ENCODE data around the gene AP2M1. TPM values are rescaled to one million over a fixed set of nuclear protein-coding genes. Genes with fewer than 3 reads are reported as not detected.

The AP2M1 gene
- total and polyA plus RNA-seq, 4 donors = 71.9 to 200 (median 135) TPM

DNA sequence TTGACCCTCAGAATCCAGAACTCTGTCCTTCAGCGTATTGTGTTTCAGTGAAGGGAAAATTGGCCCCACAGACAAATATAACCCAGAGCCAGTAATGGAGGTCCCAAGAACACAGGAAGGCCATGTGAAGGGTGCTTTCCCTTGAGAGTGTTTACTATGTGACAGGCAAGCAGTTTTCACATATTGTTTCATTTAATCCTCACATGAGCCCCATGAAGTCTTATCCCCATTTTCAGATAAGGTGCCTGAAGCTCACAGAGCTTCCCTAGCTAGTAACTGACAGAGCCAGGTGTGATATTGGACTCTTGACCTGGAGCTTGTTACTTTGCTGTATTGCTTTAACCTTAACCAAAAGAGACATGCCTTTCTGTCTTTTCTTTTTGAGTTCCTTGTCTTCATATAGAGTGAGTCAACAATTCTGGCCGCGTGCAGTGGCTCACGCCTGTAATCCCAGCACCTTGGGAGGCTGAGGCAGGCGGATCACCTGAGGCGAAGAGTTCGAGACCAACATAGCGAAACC, 28.8 kb upstream of the AP2M1 start:
- 85% methylated on average over 8 of the region's 8 CpGs for WGBS

DNA sequence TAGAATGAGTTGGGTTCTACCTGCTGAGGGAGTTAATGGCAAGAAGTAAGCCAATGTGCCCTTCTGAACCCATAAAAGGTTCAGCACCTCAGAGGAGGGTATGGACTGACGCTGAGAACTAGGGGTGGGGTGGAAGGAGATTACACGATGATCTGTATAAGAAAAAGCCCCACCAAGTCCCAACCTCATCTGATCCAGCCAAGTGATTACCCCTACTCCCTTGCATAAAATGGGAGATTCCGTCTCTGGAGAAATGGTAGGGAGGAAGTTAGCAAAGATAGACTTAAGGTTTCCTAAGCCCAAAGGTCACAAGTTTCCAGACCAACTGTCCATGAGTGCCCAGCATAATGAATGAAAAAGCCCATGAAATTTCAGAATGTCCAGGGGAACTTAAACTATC, 26.6 kb upstream of the AP2M1 start:
- H3K27me3 ChIP-seq (ENCODE audit: control insufficient read depth in 4 of 4, insufficient read depth in 4 of 4, low read length in 3 of 4) = no peaks in the 10 kb centered on the region
- peaks cover 0 to 27% (median 21%) of the 10 kb centered on the region in 4 donors for H3K36me3 ChIP-seq (ENCODE audit: control insufficient read depth in 4 of 4, insufficient read depth in 3 of 4, low read depth in 1 of 4, low read length in 3 of 4)
- DNase-seq (ENCODE audit: low spot score) = no peak
- H3K27ac ChIP-seq (ENCODE audit: low read depth in 1 of 2, low read length in 2 of 2) = no peak overlapping the region
- no peak overlapping the region for H3K4me3 ChIP-seq (ENCODE audit: low read depth in 1 of 3, low read length in 3 of 3)
- no peak overlapping the region for H3K9ac ChIP-seq (ENCODE audit: low read depth in 1 of 2, low read length in 2 of 2)
- H3K9me3 ChIP-seq (ENCODE audit: control insufficient read depth in 4 of 4, low read length in 3 of 4) = no peaks in the 10 kb centered on the region
- peaks cover 0 to 16% (median 4%) of the 10 kb centered on the region in 4 donors for H3K4me1 ChIP-seq (ENCODE audit: control insufficient read depth in 4 of 4, insufficient read depth in 4 of 4, low read length in 3 of 4)
- WGBS = 78% methylated on average over 3 of the region's 3 CpGs
- TF ChIP-seq FOXA1 (IDR thresholded peaks at IDR 0.05) (no peak), TAF1 (conservative IDR thresholded peaks at IDR 0.05) (no peak), FOXA2 (IDR thresholded peaks at IDR 0.05) (no peak), SP1 (IDR thresholded peaks at IDR 0.05) (no peak), RXRA (IDR thresholded peaks at IDR 0.05) (no peak), YY1 (IDR thresholded peaks at IDR 0.05) (no peak)
- TF ChIP-seq, protein P1, sequence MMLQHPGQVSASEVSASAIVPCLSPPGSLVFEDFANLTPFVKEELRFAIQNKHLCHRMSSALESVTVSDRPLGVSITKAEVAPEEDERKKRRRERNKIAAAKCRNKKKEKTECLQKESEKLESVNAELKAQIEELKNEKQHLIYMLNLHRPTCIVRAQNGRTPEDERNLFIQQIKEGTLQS (IDR thresholded peaks at IDR 0.05) = no peak
- TF ChIP-seq, protein P2, sequence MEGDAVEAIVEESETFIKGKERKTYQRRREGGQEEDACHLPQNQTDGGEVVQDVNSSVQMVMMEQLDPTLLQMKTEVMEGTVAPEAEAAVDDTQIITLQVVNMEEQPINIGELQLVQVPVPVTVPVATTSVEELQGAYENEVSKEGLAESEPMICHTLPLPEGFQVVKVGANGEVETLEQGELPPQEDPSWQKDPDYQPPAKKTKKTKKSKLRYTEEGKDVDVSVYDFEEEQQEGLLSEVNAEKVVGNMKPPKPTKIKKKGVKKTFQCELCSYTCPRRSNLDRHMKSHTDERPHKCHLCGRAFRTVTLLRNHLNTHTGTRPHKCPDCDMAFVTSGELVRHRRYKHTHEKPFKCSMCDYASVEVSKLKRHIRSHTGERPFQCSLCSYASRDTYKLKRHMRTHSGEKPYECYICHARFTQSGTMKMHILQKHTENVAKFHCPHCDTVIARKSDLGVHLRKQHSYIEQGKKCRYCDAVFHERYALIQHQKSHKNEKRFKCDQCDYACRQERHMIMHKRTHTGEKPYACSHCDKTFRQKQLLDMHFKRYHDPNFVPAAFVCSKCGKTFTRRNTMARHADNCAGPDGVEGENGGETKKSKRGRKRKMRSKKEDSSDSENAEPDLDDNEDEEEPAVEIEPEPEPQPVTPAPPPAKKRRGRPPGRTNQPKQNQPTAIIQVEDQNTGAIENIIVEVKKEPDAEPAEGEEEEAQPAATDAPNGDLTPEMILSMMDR (IDR thresholded peaks at IDR 0.05; ENCODE audit: low read depth, low read length, missing input control) = no peak
- TF ChIP-seq, protein P3, sequence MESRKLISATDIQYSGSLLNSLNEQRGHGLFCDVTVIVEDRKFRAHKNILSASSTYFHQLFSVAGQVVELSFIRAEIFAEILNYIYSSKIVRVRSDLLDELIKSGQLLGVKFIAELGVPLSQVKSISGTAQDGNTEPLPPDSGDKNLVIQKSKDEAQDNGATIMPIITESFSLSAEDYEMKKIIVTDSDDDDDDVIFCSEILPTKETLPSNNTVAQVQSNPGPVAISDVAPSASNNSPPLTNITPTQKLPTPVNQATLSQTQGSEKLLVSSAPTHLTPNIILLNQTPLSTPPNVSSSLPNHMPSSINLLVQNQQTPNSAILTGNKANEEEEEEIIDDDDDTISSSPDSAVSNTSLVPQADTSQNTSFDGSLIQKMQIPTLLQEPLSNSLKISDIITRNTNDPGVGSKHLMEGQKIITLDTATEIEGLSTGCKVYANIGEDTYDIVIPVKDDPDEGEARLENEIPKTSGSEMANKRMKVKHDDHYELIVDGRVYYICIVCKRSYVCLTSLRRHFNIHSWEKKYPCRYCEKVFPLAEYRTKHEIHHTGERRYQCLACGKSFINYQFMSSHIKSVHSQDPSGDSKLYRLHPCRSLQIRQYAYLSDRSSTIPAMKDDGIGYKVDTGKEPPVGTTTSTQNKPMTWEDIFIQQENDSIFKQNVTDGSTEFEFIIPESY (IDR thresholded peaks at IDR 0.05) = no peak

More for the DNA sequence above, 28.8 kb upstream of the AP2M1 start:
- Histone ChIP-seq H3K4me1 (ENCODE audit: control insufficient read depth in 4 of 4, insufficient read depth in 4 of 4, low read length in 3 of 4) (peaks cover 0 to 16% (median 4%) of the 10 kb centered on the region in 4 donors), H3K9me3 (ENCODE audit: control insufficient read depth in 4 of 4, low read length in 3 of 4) (no peaks in the 10 kb centered on the region), H3K36me3 (ENCODE audit: control insufficient read depth in 4 of 4, insufficient read depth in 3 of 4, low read depth in 1 of 4, low read length in 3 of 4) (peaks cover 2 to 49% (median 38%) of the 10 kb centered on the region in 4 donors), H3K9ac (ENCODE audit: low read depth in 1 of 2, low read length in 2 of 2) (no peak overlapping the region), H3K27ac (ENCODE audit: low read depth in 1 of 2, low read length in 2 of 2) (no peak overlapping the region), H3K4me3 (ENCODE audit: low read depth in 1 of 3, low read length in 3 of 3) (no peak overlapping the region), H3K27me3 (ENCODE audit: control insufficient read depth in 4 of 4, insufficient read depth in 4 of 4, low read length in 3 of 4) (no peaks in the 10 kb centered on the region)
- no peak for TF ChIP-seq YY1 (IDR thresholded peaks at IDR 0.05)
- TF ChIP-seq EGR1 (IDR thresholded peaks at IDR 0.05; ENCODE audit: low read depth in 2 of 2) = no peak
- TF ChIP-seq NR2F2 (IDR thresholded peaks at IDR 0.05) = no peak
- TF ChIP-seq, protein P1 (IDR thresholded peaks at IDR 0.05) = no peak
- TF ChIP-seq, protein P4, sequence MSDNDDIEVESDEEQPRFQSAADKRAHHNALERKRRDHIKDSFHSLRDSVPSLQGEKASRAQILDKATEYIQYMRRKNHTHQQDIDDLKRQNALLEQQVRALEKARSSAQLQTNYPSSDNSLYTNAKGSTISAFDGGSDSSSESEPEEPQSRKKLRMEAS (IDR thresholded peaks at IDR 0.05) = no peak
- no peak for TF ChIP-seq HNF4A (conservative IDR thresholded peaks at IDR 0.05)
- TF ChIP-seq, protein P5, sequence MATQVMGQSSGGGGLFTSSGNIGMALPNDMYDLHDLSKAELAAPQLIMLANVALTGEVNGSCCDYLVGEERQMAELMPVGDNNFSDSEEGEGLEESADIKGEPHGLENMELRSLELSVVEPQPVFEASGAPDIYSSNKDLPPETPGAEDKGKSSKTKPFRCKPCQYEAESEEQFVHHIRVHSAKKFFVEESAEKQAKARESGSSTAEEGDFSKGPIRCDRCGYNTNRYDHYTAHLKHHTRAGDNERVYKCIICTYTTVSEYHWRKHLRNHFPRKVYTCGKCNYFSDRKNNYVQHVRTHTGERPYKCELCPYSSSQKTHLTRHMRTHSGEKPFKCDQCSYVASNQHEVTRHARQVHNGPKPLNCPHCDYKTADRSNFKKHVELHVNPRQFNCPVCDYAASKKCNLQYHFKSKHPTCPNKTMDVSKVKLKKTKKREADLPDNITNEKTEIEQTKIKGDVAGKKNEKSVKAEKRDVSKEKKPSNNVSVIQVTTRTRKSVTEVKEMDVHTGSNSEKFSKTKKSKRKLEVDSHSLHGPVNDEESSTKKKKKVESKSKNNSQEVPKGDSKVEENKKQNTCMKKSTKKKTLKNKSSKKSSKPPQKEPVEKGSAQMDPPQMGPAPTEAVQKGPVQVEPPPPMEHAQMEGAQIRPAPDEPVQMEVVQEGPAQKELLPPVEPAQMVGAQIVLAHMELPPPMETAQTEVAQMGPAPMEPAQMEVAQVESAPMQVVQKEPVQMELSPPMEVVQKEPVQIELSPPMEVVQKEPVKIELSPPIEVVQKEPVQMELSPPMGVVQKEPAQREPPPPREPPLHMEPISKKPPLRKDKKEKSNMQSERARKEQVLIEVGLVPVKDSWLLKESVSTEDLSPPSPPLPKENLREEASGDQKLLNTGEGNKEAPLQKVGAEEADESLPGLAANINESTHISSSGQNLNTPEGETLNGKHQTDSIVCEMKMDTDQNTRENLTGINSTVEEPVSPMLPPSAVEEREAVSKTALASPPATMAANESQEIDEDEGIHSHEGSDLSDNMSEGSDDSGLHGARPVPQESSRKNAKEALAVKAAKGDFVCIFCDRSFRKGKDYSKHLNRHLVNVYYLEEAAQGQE (IDR thresholded peaks at IDR 0.05) = no peak
- TF ChIP-seq RXRA (IDR thresholded peaks at IDR 0.05) = no peak
- no peak for TF ChIP-seq SP1 (IDR thresholded peaks at IDR 0.05)
- TF ChIP-seq, protein P3 (IDR thresholded peaks at IDR 0.05) = no peak
- TF ChIP-seq, protein P2 (IDR thresholded peaks at IDR 0.05; ENCODE audit: low read depth, low read length, missing input control) = no peak
- DNase-seq (ENCODE audit: low spot score) = no peak
